HG03457 (cell line): Measurements from ENCODE around the gene CYB5RL.
"Not testable (repeated sequence)": the region's sequence is repeated elsewhere in the genome, so short reads cannot be mapped to it uniquely, and the experiment has no call there.

ENCODE experiments used
- ATAC-seq: cut with Tn5 transposase; IDR thresholded peaks from one replicate; pipeline ENCODE4 v1.9.1; 2021; ENCODE audit warnings: moderate number of reproducible peaks; ENCODE audit not compliant: unreplicated experiment

The CYB5RL gene

DNA sequence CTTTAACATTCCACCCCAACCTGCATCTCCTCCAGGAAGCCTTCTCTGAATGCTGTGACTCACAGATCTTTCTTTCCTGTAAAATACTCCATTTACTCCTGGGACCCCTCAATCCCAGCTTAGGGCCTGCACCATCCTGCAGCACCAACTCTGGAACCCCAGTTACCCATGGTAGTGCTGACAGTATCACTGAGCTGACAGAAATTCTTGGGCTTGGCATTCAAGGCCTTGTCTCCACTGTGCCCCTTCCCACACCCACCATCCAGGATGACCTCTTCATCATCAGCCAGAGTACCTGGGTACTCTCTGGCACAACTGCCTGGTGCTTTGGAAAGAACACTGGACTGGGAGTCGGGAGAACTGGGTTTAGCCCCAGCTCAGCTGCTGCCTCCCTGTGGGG is 8.3 kb downstream of the CYB5RL start:
- no peak for ATAC-seq

DNA sequence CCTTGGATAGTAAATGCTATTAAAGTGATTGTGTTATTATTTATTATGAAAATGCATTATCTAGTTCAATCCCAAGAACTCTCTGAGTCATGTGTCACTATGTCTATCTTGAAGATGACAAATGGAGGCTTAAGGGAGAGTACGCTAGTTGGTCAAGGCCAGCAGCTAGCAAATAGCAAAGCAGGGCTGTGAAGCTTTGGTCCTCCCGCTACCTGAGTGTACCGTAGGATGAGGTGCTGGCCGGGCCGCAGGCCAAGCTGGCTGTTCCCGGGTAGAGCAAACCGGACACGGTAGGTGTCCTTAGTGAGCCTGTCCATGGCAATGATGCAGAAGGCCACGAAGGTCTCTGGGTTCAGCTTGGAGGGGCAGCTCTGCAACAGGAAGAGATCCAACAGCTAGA is 9.3 kb downstream of the CYB5RL start:
- no peak for ATAC-seq

DNA sequence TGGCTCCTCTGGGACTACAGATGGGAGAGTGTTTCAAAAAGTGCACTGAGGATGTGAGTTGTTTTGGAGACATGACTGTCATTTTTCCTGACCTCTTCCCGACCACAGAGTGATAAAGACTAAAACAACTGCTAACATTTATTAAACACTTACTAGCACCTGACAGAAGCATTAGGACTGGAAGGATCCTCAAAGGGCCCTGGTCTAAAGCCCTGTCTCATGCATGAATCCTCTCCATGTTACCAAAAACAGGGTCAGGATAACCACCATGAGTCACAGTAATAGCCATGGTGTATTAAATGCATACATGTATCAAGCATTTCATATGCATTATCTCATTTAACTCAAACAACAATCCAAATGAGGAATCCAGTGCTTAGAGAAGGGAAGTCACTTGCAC is 11.5 kb downstream of the CYB5RL start:
- no peak for ATAC-seq

DNA sequence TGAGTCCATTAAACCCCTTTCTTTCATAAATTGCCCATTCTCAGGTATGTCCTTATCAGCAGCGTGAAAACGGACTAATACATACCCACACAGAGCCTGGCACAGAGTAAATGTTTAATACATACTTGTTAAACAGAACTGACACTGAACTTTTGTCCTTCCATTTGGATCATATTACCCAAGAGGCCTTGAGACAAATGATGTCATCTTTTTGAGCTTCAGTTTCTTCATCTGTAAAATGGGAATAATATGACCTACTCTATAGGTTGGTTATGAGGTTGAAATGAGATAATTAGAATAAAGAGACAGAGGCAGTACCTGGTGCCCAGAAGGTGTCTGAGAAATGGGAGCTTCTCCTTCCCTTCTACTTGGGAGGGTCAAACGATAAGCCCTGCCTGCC is 13.8 kb downstream of the CYB5RL start:
- ATAC-seq: no peak

DNA sequence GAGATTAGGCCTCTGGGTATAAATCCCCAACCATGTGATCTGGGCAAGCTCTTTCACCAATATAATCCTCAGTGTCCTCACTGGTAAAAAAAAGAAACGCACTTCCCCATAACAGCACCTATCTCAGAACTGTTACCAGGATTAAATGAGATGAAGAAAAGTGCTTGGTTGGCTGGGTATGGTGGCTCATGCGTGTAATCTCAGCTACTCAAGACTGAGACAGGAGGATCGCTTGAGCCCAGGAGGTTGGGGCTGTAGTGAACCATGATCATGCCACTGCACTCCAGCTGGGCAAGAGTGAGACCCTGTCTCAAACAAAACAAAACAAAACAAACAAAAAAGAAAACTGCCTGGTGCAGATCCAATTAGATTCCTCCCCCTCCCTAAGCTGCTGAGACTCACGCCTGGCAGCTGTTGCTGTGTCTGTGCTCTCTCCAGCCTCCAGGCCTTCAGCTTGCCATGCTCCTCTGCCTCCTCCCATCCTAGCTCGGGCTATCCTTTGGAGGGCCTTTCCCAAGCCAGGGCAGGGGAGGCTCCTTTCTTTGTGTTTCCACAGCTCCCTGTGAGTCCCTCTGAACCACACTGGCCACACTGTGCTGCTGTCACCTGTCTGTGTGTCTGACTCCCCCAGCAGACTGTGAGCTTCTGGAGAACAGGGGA is 19.0 kb downstream of the CYB5RL start:
- no peak for ATAC-seq

DNA sequence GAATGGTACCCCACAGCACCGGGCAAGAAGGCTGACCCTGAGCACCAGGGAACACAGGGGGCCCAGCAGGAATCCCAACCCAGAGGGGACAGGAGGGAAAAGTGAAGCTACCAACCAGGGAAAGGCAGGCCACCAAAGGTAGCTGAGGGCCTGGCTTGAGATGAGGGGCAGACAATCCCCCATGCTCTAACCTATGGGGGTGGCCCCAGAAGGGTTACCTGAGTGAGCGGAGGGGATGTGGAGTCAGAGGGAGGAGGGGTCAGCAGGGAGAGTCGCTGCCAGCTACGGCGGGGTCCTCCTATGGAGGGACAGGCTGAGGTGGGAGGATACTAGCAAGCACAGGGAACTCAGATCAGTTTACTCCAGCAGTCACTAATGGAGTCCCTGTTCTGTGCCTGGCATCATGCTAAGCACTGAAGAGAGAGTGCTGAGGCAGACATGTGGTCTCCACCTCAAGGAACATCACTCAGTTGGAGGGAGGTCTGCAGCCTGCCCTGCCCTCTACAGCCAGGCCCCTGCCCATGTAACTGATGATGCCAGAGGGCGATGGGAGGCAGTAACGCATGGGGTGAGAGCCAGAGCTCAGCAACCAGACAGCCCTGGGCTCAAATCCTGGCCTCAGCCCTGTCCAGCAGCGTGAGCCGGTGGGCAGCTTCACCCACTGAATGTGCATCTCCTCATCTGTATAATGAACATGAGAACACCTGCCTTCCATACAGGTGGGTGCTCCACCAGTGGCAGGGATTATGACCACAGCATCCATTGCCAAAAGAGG is 21.3 kb downstream of the CYB5RL start:
- ATAC-seq: no peak

DNA sequence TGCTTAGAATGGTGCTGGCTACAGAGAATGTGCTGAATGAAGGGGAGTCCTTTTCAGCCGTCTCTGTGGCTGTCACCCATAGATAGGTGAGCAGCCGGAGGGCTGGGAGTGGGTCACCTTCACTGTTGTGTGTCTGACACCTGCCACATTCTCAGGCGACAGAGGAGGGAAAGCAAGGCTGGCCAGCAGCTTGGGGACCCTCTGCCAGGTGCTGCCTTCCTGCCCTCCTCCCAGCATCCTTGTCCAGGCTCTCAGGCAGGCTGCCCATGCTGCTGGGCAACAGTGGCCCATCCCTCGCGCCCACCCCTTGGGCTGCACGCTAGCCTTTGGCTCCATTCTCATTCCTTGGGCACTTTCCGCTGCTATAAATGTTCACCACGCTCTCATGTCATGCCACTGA is 22.1 kb downstream of the CYB5RL start:
- ATAC-seq: no peak

DNA sequence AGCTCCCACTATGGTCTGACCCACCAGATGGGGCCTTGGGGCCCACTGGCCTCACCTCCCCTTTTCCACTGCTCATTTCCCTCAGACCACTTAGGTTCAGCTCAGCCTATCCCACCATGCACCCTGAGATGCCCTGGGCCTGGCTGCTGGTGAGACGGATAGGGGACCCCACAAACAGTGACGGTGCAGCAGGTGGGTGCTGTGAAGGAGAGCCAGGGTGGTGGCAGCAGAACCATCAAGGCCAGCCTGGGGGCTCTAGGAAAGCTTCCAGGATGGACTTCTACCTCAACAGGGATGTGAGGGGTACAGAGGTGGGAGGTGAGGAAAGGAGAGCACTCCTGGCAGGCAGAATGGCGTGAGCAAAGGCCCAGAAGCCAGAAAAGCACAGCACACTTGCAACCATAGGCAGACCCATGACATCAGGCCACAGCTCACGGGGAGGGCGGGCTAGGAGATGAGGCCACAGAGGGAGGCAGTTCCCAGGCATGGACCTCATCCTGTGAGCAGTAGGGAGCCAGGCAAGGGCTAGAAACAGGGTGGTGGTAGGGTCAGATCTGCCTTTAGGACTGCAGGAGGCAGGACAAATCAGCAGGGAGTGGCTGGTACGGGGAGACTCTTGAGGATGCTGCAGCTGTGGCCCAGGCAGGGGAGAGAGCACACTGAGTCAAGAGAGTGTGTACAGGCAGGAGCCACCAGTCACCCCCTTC is 23.1 kb downstream of the CYB5RL start:
- no peak for ATAC-seq

DNA sequence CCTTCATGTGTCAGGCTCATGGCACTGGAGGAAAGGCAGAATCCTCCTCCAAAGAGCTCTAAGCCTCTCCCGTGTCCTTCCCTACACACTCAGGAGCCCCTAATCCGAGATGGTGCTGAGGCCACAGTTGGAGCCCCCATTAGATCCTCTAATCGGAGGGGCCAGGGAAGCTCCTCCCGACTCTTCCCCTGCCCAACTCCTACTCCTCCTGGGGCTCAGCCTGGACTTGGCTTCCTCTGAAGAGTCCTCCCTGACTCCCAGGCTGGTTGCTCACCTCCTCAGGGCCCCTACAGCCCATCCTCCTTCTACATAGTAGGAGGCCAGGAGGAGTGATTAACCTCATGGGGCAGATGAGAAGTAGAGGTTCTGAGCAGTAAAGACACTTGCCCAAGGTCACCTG is 25.7 kb downstream of the CYB5RL start:
- ATAC-seq: no peak

DNA sequence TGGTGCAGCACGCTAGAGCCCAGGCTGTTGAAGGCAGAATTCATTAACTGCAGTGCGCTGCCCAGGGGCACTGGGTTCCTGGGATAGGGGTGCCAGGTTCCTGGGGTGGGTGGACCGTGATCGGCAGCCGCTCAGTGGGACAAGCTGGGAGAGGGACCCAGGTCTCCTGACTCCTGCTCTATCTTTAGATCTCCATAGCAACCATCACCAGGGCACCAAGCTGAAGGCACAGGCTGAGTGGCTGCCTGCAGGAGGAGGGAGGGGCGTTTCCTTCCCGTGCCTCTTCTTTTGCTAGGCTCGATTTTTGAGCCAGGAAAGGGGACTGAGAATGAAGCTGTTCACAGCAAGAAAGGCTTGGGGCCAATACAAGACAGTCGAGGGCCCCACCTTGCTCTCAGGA is 26.1 kb downstream of the CYB5RL start:
- ATAC-seq: no peak

DNA sequence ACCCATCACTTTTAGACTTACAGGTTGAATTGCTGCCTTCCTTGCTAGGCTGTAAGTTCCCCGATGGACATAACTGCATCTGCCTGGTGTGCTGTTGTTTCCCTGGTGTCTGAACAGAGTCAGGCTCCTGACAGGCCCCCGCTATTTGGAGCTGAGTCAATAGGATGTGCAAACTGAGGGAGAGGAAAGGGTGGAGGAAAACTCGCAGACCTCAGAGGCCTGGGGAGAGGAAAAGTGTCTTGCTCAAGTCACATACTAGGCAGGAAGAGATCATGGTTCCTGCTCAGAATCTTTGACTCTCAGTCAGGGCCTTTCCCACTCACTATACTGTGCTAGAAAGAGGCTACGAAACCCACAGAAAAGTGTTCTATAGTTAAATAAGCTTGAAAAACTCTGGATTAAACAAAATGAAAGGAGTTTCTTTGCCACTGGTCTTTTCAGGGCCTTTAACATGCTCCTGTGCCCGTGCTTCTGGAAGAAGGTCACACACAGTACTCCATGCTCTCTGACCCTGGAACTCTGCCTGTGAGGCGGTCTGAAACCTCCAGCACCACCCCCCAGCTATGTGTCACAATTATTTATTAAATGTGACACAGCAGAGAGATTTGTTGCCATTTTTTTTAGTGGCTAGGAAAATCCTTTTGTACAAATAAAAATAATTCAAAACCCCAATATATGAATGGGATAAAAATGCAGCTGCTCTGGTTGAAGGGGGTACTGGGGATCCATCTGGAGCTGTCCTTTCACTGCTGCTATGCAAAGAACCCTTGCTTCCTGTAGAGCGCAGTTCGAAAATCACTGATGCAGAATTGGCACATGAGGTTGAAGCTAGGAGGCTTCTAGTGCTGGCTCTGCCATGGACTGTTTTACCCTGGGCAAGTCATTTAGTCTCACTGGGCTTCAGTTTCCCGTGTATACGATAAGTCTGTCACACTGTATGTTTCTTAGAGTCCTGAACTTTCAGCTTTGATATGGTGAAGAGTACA is 26.9 kb downstream of the CYB5RL start:
- no peak for ATAC-seq

DNA sequence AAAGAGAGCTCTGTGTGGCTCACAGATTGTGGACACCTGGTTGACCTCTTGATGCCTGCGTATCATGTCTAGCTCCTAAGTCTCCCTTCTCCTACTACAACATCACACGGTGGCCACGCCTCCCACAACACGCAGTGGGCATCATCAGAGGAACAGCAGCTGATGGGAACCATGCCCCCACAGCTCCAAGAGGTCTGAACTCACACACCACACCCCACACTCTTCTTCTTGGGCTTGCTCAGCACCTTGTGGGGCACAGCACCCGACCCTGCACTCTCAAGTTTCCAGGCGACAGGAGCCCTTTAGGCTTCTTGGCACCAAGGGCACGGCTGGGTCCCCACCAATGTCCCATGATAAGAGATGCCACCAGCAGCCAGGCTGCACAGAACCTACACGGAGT is 28.2 kb downstream of the CYB5RL start:
- ATAC-seq: no peak

DNA sequence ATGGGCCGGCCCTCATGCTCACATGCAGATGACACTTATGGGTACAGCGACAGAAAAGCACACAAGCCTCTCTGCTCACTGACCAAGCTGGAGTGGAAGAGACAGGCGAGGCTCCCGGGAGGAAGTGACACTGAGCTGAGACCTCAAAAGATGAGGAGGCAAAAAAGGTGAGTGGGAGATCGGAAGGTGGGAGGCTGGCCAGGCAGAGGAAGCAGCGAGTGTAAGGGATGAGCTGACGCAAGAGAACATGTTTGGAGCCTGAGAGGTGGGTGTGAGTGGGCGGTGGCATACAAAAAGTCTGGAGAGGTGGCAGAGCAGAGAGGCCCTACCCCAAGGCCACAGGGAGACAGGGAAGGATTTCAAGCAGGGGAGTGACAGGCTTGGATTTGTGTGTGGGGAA is 28.8 kb downstream of the CYB5RL start:
- ATAC-seq: no peak

DNA sequence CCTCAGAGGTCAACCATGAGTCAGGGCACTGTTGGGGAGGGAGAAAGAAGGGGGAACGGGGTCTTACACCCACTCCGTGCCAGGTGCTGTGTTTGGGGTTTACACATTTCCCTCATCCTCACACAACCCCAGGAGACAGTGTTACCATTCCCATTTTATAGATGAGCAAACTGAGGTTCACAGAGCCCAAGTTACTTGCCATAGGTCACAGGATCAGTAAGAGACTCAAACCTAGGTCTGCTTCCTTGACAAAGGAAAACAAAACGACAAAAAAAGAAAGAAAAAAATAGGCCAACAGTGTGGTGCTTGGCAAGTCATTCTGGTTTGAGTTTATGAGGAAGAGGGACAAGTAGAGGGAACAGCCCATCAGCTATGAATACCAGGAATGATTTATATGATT is 30.8 kb downstream of the CYB5RL start:
- ATAC-seq: no peak

DNA sequence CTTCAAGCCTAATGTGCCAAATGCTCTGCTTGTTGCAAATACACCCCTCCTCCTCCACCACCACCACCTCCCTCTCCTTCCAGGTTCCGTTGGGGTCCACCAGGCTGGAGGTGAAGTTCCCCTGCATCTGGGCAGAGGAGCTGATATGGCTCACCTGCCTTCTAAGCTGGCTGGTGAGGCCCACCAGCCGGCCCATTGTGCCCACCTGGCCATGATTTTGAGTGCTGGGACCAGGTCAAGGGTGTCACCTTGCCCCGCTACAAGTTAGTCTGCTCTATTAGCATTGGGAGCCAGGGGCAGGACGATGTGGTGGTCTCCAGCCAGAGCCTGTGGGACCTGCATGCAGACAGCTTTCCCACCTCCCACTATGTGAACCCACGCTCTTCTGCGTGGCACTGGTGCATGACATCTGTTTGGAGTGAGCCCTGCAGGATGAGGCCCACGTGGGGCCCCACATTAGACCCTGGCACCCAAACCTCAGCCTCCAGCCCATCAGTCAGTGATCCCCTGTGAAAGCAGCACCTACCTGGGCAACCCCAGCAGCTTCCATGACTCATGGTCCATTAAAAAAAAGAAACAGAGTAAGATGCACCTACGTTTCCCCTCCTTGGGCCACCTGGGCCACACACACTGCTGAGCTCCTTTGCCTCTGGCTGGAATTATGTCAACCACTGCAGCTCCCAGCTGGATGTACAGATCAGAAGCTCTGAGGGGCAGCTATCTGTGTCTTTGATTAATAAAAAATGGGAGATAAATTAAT is 31.4 kb downstream of the CYB5RL start:
- no peak for ATAC-seq

DNA sequence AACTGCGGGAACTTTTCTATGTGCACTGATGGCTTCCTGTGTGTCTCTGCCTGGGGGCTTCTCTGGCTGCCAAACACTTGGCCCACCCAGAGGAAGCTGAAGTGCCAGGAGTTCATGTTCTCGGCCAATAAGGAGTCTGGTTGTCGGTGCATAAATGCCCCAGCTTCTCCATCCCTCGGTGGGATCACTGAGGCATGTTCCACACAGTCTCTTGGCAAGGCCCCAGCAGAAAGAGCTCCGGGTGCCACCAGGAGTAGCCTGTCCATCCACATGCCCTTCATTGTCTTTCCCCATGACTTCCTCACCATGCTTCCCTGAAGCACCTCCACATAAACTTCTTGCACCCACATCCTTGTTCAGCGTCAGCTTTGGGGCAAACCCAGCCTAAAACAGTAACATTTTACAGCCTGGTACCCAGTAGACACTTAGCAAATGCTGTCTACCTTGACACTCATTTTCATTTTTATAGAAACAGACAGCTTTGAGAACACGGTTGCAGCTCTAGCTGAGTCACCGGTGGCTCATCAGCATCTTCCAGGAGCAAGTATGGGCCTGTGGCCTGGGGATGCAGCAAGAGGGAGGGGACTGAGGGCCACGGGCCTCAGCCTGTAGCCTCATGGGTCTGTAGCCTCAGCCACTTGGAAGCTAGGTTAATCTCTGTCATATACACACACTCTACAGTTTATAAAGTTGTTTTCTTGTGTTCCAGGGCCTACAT is 32.2 kb downstream of the CYB5RL start:
- ATAC-seq: no peak

DNA sequence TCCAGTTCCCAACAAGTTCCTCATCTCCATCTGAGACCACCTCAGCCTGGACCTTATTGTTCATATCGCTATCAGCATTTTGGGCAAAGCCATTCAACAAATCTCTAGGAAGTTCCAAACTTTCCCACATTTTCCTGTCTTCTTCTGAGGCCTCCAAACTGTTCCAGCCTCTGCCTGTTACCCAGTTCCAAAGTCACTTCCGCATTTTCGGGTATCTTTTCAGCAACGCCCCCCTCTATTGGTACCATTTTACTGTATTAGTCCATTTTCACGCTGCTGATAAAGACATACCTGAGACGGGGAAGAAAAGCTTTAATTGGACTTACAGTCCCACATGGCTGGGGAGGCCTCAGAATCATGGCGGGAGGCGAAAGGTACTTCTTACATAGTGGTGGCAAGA is 33.5 kb downstream of the CYB5RL start:
- not testable (repeated sequence) for ATAC-seq

DNA sequence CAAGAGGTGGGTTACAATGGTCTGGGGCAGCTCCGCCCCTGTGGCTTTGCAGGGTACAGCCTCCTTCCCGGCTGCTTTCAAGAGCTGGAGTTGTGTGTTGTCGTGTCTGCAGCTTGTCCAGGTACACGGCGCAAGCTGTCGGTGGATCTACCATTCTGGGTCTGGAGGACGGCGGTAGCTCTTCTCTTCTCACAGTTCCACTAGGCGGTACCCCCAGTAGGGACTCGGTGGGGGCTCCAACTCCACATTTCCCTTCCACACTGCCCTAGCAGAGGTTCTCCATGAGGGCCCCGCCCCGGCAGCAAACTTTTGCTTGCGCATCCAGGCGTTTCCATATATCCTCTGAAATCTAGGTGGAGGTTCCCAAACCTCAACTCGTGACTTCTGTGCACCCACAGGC is 34.7 kb downstream of the CYB5RL start:
- no peak for ATAC-seq

DNA sequence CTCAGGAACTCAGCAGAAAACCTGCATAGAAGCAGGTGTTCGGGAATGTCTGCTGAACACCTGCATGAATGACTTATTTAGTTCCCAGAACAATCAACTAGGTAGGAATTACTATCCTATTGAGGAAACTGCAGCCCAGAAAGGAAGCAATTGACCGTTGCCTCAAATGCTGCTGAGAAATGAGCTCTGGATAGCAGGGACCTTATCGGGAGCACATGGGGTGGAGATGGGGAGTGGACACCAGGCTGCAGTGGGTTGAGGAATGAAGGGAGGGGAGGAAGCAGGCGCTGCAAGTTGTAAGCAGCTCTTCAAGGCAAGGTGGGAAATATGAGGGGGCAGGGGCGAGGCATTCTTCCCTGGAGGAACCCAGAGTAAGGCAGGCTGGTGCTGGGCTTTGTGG is 36.3 kb downstream of the CYB5RL start:
- ATAC-seq: no peak

DNA sequence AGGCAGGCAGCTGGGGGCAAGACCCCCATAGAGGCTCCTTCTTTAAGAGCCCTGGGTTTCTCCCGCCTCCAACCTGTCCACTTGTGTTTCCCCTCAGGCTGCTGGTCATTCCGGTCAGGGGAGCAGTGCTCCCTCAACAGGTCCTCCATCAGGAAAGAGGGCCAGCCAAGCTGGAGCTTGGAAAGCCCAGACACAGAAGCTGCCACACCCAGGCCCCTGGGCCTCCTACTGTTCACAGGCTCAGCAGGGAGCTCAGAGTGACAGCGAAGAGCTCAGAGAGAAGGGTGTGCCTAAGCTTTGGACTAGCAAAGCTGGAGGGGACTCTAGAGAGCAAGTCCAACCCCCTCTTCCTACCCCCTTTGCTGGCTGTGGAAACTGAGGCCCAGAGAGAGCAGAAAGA is 36.8 kb downstream of the CYB5RL start:
- ATAC-seq: no peak
